ENCODE data around the gene ACTA1.

DNA sequence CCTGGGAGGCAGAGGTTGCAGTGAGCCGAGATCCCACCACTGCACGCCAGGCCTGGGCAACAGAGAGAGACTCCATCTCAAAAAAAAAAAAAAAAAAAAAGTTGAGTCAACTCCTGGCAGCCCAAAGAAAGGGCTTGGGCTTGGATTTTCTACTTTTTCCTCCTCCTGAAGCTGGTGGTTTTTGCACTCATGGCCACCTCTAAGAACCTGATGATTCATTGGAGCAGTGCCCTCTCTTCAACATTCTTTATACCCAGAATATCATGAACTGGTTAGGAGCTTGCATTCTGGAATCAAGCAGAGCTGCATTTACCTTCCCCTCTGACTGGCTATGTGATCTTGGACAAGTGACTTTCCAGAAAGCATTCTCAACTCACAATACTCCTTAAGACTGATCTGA, 3.5 kb upstream of the ACTA1 start:
- TF ChIP-seq TOX (CRISPR knock-in tag; IDR thresholded peaks at IDR 0.05; ENCODE audit: borderline replicate concordance) (no peak), ZNF70 (CRISPR knock-in tag; IDR thresholded peaks at IDR 0.05) (no peak), GLIS3 (CRISPR knock-in tag; IDR thresholded peaks at IDR 0.05) (no peak), ZFP30 (CRISPR knock-in tag; IDR thresholded peaks at IDR 0.05) (no peak)
- TF ChIP-seq, protein P1, sequence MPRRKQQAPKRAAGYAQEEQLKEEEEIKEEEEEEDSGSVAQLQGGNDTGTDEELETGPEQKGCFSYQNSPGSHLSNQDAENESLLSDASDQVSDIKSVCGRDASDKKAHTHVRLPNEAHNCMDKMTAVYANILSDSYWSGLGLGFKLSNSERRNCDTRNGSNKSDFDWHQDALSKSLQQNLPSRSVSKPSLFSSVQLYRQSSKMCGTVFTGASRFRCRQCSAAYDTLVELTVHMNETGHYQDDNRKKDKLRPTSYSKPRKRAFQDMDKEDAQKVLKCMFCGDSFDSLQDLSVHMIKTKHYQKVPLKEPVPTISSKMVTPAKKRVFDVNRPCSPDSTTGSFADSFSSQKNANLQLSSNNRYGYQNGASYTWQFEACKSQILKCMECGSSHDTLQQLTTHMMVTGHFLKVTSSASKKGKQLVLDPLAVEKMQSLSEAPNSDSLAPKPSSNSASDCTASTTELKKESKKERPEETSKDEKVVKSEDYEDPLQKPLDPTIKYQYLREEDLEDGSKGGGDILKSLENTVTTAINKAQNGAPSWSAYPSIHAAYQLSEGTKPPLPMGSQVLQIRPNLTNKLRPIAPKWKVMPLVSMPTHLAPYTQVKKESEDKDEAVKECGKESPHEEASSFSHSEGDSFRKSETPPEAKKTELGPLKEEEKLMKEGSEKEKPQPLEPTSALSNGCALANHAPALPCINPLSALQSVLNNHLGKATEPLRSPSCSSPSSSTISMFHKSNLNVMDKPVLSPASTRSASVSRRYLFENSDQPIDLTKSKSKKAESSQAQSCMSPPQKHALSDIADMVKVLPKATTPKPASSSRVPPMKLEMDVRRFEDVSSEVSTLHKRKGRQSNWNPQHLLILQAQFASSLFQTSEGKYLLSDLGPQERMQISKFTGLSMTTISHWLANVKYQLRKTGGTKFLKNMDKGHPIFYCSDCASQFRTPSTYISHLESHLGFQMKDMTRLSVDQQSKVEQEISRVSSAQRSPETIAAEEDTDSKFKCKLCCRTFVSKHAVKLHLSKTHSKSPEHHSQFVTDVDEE (CRISPR knock-in tag; IDR thresholded peaks at IDR 0.05), result no peak
